ENCODE measurements around the gene ANKMY1. TPM values are rescaled to one million over a fixed set of nuclear protein-coding genes. Genes with fewer than 3 reads are reported as not detected.

Gene ANKMY1
- total RNA-seq, 1 experiment from 2014 or later, result 85.7 TPM

DNA sequence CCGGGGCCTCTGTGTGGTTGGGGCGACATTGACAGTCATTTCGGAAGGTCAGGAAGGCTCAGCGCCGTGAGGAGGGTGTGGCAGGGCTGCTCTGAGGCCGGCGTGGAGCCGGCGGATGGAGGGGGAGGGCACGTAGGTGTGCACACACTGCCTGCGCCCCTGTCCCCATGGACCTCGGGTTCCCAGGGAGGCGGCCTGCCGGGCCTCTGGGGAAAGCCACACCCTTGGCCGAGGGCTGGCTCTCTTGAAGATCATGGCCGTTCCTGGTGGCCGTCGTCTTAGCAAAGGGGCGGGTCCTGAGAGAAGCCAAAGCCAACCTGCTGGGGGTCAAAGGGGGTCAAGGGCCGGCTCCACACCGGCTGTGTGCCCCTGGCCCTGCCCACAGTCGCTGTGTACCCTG is 110.5 kb downstream of the ANKMY1 start:
- BruUV-seq (replicated peaks), result no TSS peak
- ChIA-PET POLR2A (ENCODE audit: unreplicated experiment) (no interaction called here), CTCF (no interaction called here)
- DNase-seq, result no peak
- Histone ChIP-seq H3K4me1 (replicated peaks; ENCODE audit: insufficient read depth) (peaks cover 13% of the 10 kb centered on the region), H3K36me3 (ENCODE audit: low read depth) (no peaks in the 10 kb centered on the region), H3K4me3 (no peak overlapping the region), H3K4me2 (no peak overlapping the region), H4K20me1 (ENCODE audit: insufficient read depth) (peaks cover 19% of the 10 kb centered on the region), H3K27me3 (ENCODE audit: insufficient read depth, low read depth) (no peaks in the 10 kb centered on the region), H3K9me3 (ENCODE audit: insufficient read depth, low read depth) (no peaks in the 10 kb centered on the region), H3K27ac (no peak overlapping the region), H3K79me2 (ENCODE audit: low read depth) (no peaks in the 10 kb centered on the region), H3F3A (ENCODE audit: insufficient read depth, low read depth) (peaks cover 25% of the 10 kb centered on the region; the same call in 1 of the 2 replicates), H3K9me2 (ENCODE audit: insufficient read depth) (no peaks in the 10 kb centered on the region), H2AFZ (no peak overlapping the region)
- TF ChIP-seq EZH2 (IDR thresholded peaks at IDR 0.05; ENCODE audit: low read depth), result no peak
- TF ChIP-seq, protein P1, sequence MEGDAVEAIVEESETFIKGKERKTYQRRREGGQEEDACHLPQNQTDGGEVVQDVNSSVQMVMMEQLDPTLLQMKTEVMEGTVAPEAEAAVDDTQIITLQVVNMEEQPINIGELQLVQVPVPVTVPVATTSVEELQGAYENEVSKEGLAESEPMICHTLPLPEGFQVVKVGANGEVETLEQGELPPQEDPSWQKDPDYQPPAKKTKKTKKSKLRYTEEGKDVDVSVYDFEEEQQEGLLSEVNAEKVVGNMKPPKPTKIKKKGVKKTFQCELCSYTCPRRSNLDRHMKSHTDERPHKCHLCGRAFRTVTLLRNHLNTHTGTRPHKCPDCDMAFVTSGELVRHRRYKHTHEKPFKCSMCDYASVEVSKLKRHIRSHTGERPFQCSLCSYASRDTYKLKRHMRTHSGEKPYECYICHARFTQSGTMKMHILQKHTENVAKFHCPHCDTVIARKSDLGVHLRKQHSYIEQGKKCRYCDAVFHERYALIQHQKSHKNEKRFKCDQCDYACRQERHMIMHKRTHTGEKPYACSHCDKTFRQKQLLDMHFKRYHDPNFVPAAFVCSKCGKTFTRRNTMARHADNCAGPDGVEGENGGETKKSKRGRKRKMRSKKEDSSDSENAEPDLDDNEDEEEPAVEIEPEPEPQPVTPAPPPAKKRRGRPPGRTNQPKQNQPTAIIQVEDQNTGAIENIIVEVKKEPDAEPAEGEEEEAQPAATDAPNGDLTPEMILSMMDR (conservative IDR thresholded peaks at IDR 0.05), result no peak
- intact Hi-C loops (cut with micrococcal nuclease; ENCODE audit: unreplicated experiment), result no loop called here

DNA sequence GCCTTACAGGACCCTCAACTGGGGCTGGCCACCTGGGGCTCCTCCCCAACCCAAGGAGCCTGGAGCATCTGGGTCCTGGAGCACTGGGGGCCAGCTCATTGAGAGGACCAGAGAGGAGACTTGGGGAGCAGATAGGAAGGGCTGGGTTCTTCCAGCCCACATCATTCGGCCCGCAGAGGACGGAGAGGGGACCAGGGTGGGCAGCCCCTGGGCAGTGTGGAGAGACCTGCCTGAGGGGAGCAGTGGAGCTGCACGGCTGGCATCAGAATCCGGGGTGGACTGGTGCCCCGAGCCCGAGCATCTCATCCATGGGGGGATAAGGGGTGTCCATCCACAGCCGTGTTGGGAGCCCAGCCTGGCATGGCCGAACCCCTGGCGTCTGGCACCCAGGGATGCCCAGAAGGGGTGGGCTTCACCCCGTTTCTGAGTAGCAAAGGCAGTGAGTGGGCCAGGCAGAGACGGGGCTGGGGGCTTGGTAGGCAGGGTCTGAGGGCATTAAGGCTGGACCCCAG is 111.1 kb downstream of the ANKMY1 start:
- Histone ChIP-seq H3K4me1 (replicated peaks; ENCODE audit: insufficient read depth) (peaks cover 7% of the 10 kb centered on the region), H2AFZ (no peak overlapping the region), H3K9me2 (ENCODE audit: insufficient read depth) (no peaks in the 10 kb centered on the region), H3K27ac (no peak overlapping the region), H3K4me2 (no peak overlapping the region), H3K79me2 (ENCODE audit: low read depth) (no peaks in the 10 kb centered on the region), H3K4me3 (no peak overlapping the region), H3K27me3 (ENCODE audit: insufficient read depth, low read depth) (no peaks in the 10 kb centered on the region), H3K36me3 (ENCODE audit: low read depth) (no peaks in the 10 kb centered on the region), H4K20me1 (ENCODE audit: insufficient read depth) (peaks cover 19% of the 10 kb centered on the region), H3F3A (ENCODE audit: insufficient read depth, low read depth) (peaks cover 24% of the 10 kb centered on the region; the same call in 1 of the 2 replicates), H3K9me3 (ENCODE audit: insufficient read depth, low read depth) (no peaks in the 10 kb centered on the region)
- no TSS peak for BruUV-seq (replicated peaks)
- no peak for DNase-seq
- CTCF ChIA-PET, result no interaction called here
- POLR2A ChIA-PET (ENCODE audit: unreplicated experiment), result no interaction called here
- intact Hi-C loops (cut with micrococcal nuclease; ENCODE audit: unreplicated experiment), result no loop called here
- TF ChIP-seq, protein P1 (conservative IDR thresholded peaks at IDR 0.05), result no peak
- TF ChIP-seq EZH2 (IDR thresholded peaks at IDR 0.05; ENCODE audit: low read depth), result no peak

DNA sequence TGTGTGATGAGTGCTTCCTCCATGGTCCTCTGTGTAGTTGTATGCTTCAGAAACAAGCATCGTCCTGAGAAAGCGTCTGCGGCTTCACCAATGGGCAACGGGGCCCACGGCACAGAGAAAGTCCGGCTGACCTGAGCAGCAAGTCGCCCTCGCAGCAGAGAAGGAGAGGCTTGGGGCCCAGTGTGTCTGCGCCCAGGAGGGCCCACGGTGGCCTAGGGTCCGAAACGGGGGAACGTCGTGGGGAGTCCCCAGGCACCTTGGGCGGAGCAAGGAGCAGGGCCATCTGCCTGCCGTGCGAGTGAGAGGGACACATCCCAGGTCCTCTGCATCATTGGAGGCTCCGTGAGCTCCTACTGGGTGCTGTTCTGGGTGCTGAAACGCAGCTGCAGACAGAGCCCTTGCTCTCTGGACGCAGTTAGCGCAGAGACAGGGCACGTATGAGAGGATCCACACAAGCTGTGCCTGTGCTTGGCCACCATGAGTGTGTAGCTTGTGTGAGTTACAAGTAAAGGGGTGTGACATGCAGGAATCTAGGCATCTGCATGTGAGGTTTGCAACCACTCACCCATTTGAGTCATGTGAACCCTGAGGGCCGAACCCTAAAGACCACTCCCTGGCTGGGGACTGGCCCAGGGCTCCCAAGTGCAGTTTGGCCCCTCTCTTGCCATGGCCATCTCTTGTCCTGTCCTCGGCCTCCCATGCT is 111.7 kb downstream of the ANKMY1 start:
- no TSS peak for BruUV-seq (replicated peaks)
- Histone ChIP-seq H4K20me1 (ENCODE audit: insufficient read depth) (peaks cover 16% of the 10 kb centered on the region), H3K9me2 (ENCODE audit: insufficient read depth) (no peaks in the 10 kb centered on the region), H3K27me3 (ENCODE audit: insufficient read depth, low read depth) (no peaks in the 10 kb centered on the region), H3K4me1 (replicated peaks; ENCODE audit: insufficient read depth) (0 out of 2 replicates have a peak, but pooled peaks cover 5% of the 10 kb centered on the region), H3K9me3 (ENCODE audit: insufficient read depth, low read depth) (no peaks in the 10 kb centered on the region), H3K27ac (no peak overlapping the region), H3K4me3 (no peak overlapping the region), H3K36me3 (ENCODE audit: low read depth) (no peaks in the 10 kb centered on the region), H3F3A (ENCODE audit: insufficient read depth, low read depth) (peaks cover 20% of the 10 kb centered on the region; the same call in 1 of the 2 replicates), H2AFZ (no peak overlapping the region), H3K79me2 (ENCODE audit: low read depth) (no peaks in the 10 kb centered on the region), H3K4me2 (no peak overlapping the region)
- ChIA-PET POLR2A (ENCODE audit: unreplicated experiment) (no interaction called here), CTCF (no interaction called here)
- TF ChIP-seq, protein P1 (conservative IDR thresholded peaks at IDR 0.05), result no peak
- TF ChIP-seq EZH2 (IDR thresholded peaks at IDR 0.05; ENCODE audit: low read depth), result no peak
- DNase-seq, result no peak
- intact Hi-C loops (cut with micrococcal nuclease; ENCODE audit: unreplicated experiment), result no loop called here
